Keratinocyte (primary cell): ENCODE data around the gene GDAP1L1. TPM values are rescaled to one million over a fixed set of nuclear protein-coding genes. Genes with fewer than 3 reads are reported as not detected.

Source experiments
- DNase-seq: peaks from one replicate; pipeline ENCODE4 v3.0.0-alpha.2; 2011; ENCODE audit warnings: low read depth, missing footprints, low spot score
- FAIRE-seq: peaks from 2 replicates; lab custom pipeline; 2011; peaks lifted over from hg19 to GRCh38; lab: Jason Lieb, UNC
- H2AFZ ChIP-seq: 2 replicates; pipeline ENCODE4 v1.6.0; 2012; ENCODE audit warnings: low read length, control low read depth, inconsistent platforms; ENCODE audit not compliant: control insufficient read depth
- H3K27ac ChIP-seq: 2 replicates; pipeline ENCODE4 v1.5.1; 2011; ENCODE audit warnings: low read length; ENCODE audit not compliant: control insufficient read depth, insufficient read depth
- H3K27me3 ChIP-seq: 3 replicates; pipeline ENCODE4 v1.6.0; 2011; ENCODE audit warnings: low read length; ENCODE audit not compliant: control insufficient read depth, insufficient read depth; ENCODE audit errors: extremely low read depth
- H3K36me3 ChIP-seq, 2 experiments: 2 replicates in 1 of 2; 3 replicates in 1 of 2; pipeline ENCODE4 v1.5.1; 2011; ENCODE audit warnings: low read length in 2 of 2, mild to moderate bottlenecking in 1 of 2; ENCODE audit not compliant: control insufficient read depth in 2 of 2, insufficient read depth in 2 of 2; ENCODE audit errors: extremely low read depth in 1 of 2
- H3K4me1 ChIP-seq: 3 replicates; pipeline ENCODE4 v1.5.1; 2011; ENCODE audit warnings: low read length; ENCODE audit not compliant: control insufficient read depth, insufficient read depth; ENCODE audit errors: extremely low read depth
- H3K4me2 ChIP-seq: 3 replicates; pipeline ENCODE4 v1.6.0; 2011; ENCODE audit warnings: low read depth, low read length; ENCODE audit not compliant: control insufficient read depth, insufficient read depth; ENCODE audit errors: extremely low read depth
- H3K4me3 ChIP-seq, 3 experiments: fragments of 200-600 bp in 1 of 3; sonication (generic) in 1 of 3; 2 replicates in 2 of 3; 3 replicates in 1 of 3; pipeline ENCODE4 v1.5.1; 2011 to 2016; ENCODE audit warnings: low read length in 3 of 3, mild to moderate bottlenecking in 3 of 3, control low read depth in 2 of 3, inconsistent platforms in 1 of 3, low read depth in 1 of 3, mixed read lengths in 1 of 3, mixed run types in 1 of 3, moderate library complexity in 1 of 3; ENCODE audit not compliant: control insufficient read depth in 2 of 3, insufficient read depth in 2 of 3; ENCODE audit errors: extremely low read depth in 1 of 3
- H3K79me2 ChIP-seq: 2 replicates; pipeline ENCODE4 v1.6.0; 2012; ENCODE audit warnings: low read length; ENCODE audit not compliant: control insufficient read depth, insufficient read depth
- H3K9ac ChIP-seq: 3 replicates; pipeline ENCODE4 v1.6.0; 2011; ENCODE audit warnings: low read length; ENCODE audit not compliant: control insufficient read depth, insufficient read depth; ENCODE audit errors: extremely low read depth
- H3K9me1 ChIP-seq: 3 replicates; pipeline ENCODE4 v1.6.0; 2011; ENCODE audit warnings: low read length; ENCODE audit not compliant: control insufficient read depth, insufficient read depth; ENCODE audit errors: extremely low read depth
- H3K9me3 ChIP-seq: 2 replicates; pipeline ENCODE4 v1.5.1; 2012; ENCODE audit warnings: low read depth, low read length; ENCODE audit not compliant: control insufficient read depth
- H4K20me1 ChIP-seq: 3 replicates; pipeline ENCODE4 v1.6.0; 2011; ENCODE audit warnings: low read length; ENCODE audit not compliant: control insufficient read depth, insufficient read depth; ENCODE audit errors: extremely low read depth
- CTCF ChIP-seq, 3 experiments: IDR thresholded peaks in 1 of 3; conservative IDR thresholded peaks in 1 of 3; optimal IDR thresholded peaks in 1 of 3; 2 replicates in 2 of 3; 3 replicates in 1 of 3; pipeline versions ENCODE3 to v1.5.1; 2011; ENCODE audit warnings: low read length in 3 of 3, mild to moderate bottlenecking in 3 of 3, moderate library complexity in 2 of 3, control low read depth in 1 of 3, inconsistent platforms in 1 of 3; ENCODE audit not compliant: insufficient read depth in 2 of 3; ENCODE audit errors: extremely low read depth in 1 of 3
- EZH2 ChIP-seq: IDR thresholded peaks from one replicate; pipeline ENCODE4 v1.6.1; 2012; ENCODE audit warnings: inconsistent platforms, mild to moderate bottlenecking, low read length, moderate library complexity
- dilution Hi-C: fragments of 300-500 bp; cut with MboI; formaldehyde crosslinking; loops from one replicate; pipeline ENCODE4 v1.7.0; 2020; ENCODE audit warnings: low sequenced_read_pairs; ENCODE audit not compliant: extremely low pct_ligation_motif_present
- polyA plus RNA-seq, 5 experiments: library from polyadenylated mRNA; depleted of rRNA in 3 of 5; stranded (reverse) in 3 of 5; stranded (forward) in 1 of 5; unstranded in 1 of 5; fragments of >200 nt; gene quantifications; 1 replicate in 1 of 5; 2 replicates in 3 of 5; 3 replicates in 1 of 5; pipeline versions ENCODE4 v1.2.1 to v1.2.3, GENCODE V29; 2011 to 2012; ENCODE audit warnings: missing spikeins in 2 of 5, low read depth in 1 of 5, low replicate concordance in 1 of 5

GDAP1L1 gene
- polyA plus RNA-seq, 1 donor (not counting 4 experiments of a cell fraction or from before 2014, with no cell fraction given) = not detected

- Histone ChIP-seq H3K4me3 (peak overlapping the region in 2 of 3 experiments; percentile 29 to 40), H3K36me3 (peaks cover 12 to 35% of the 10 kb centered on the region in 2 experiments), H4K20me1 (no peaks in the 10 kb centered on the region), H3K4me2 (peak overlapping the region; percentile 89), H3K79me2 (peaks cover 68% of the 10 kb centered on the region), H3K27me3 (no peaks in the 10 kb centered on the region), H3K9me1 (no peaks in the 10 kb centered on the region), H3K9ac (peak overlapping the region; percentile 38), H2AFZ (no peak overlapping the region), H3K9me3 (no peaks in the 10 kb centered on the region), H3K4me1 (peaks cover 40% of the 10 kb centered on the region), H3K27ac (peak overlapping the region; percentile 91)
- DNase-seq (peak; percentile 79), FAIRE-seq (peak; percentile 95)
- TF ChIP-seq CTCF (optimal IDR thresholded peaks at IDR 0.05 in 1 of 3, IDR thresholded peaks at IDR 0.05 in 1 of 3, conservative IDR thresholded peaks at IDR 0.05 in 1 of 3; ENCODE audit: extremely low read depth in 1 of 3, insufficient read depth in 2 of 3, low read length in 3 of 3) = no peak
- no peak for TF ChIP-seq EZH2
- dilution Hi-C loops = no loop called here
Measured at GRCh38 chr20:44204156-44204831, 42.8 kb upstream of the GDAP1L1 start.

GRCh38 chr20:44204832-44205215 is 42.3 kb upstream of the GDAP1L1 start:
- Histone ChIP-seq H3K4me3 (peak overlapping the region in 2 of 3 experiments; percentile 29), H3K36me3 (peaks cover 10 to 30% of the 10 kb centered on the region in 2 experiments), H3K4me1 (peaks cover 40% of the 10 kb centered on the region), H3K9me3 (no peaks in the 10 kb centered on the region), H4K20me1 (peaks cover under 1% of the 10 kb centered on the region), H3K27me3 (no peaks in the 10 kb centered on the region), H2AFZ (no peak overlapping the region), H3K79me2 (peaks cover 71% of the 10 kb centered on the region), H3K27ac (peak overlapping the region; percentile 91), H3K9me1 (no peaks in the 10 kb centered on the region), H3K4me2 (peak overlapping the region; percentile 89), H3K9ac (peak overlapping the region; percentile 38)
- dilution Hi-C loops = no loop called here
- DNase-seq = no peak
- FAIRE-seq = no peak
- TF ChIP-seq CTCF (optimal IDR thresholded peaks at IDR 0.05 in 1 of 3, IDR thresholded peaks at IDR 0.05 in 1 of 3, conservative IDR thresholded peaks at IDR 0.05 in 1 of 3; ENCODE audit: extremely low read depth in 1 of 3, insufficient read depth in 2 of 3, low read length in 3 of 3) (no peak), EZH2 (no peak)
